ENCODE results near the gene PLEKHH1. TPM values are rescaled to one million over a fixed set of nuclear protein-coding genes. Genes with fewer than 3 reads are reported as not detected.

Gene PLEKHH1
- total RNA-seq, 4 donors from 2014 or later = 10.5 to 23.1 (median 17.2) TPM

GRCh38 chr14:67572608-67573007 lies 39.5 kb downstream of the PLEKHH1 start:
- no peak overlapping the region for H3K4me3 ChIP-seq (ENCODE audit: low read depth, poor library complexity, severe bottlenecking)
- intact Hi-C loops (cut with DNase I; ENCODE audit: low total_unique reads) = loop anchor here (5.0 kb wide), 2 partner anchors 45 to 145 kb away; no protein-coding TSS in a partner anchor
- no peak for TF ChIP-seq POLR2A (IDR thresholded peaks at IDR 0.05)
- TF ChIP-seq, protein P1, sequence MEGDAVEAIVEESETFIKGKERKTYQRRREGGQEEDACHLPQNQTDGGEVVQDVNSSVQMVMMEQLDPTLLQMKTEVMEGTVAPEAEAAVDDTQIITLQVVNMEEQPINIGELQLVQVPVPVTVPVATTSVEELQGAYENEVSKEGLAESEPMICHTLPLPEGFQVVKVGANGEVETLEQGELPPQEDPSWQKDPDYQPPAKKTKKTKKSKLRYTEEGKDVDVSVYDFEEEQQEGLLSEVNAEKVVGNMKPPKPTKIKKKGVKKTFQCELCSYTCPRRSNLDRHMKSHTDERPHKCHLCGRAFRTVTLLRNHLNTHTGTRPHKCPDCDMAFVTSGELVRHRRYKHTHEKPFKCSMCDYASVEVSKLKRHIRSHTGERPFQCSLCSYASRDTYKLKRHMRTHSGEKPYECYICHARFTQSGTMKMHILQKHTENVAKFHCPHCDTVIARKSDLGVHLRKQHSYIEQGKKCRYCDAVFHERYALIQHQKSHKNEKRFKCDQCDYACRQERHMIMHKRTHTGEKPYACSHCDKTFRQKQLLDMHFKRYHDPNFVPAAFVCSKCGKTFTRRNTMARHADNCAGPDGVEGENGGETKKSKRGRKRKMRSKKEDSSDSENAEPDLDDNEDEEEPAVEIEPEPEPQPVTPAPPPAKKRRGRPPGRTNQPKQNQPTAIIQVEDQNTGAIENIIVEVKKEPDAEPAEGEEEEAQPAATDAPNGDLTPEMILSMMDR (IDR thresholded peaks at IDR 0.05) = no peak
- 85 to 90% methylated on average over 5 of the region's 5 CpGs for WGBS, 2 donors
- DNase-seq (ENCODE audit: low spot score in 2 of 2) = no peak

DNA sequence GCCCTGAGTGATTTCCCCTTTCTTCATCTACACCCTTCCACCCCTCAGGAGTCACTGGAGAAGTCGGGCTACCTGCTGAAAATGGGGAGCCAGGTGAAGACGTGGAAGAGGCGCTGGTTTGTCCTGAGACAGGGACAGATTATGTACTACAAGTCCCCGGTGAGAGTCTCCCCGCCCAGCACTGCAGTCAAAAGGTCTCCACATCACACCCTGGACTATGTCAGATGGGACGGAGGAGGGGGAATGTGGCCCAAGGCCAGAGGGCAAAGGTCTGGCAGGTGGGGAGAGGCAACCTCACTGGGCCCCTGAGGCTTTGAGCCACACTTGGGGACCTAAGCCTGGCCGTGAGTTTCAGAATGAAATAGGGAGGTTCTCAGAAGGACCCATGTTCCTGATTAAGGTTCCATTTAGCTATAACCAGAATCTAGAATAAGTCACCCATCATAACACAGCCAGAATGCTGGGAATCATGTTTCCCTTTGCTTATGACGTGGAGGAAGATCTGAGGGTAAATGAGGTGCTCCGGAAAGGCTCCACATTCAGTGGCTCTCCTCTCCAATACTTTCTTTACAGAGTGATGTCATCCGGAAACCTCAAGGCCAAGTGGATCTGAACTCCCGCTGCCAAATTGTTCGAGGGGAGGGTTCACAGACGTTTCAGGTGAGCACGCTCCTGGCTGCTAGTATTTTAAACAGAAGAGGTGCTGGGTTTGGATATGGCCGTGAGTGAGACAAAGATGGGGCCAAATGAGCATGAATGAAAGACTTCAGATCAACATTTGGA lies 40.3 kb downstream of the PLEKHH1 start:
- WGBS, 2 donors = 79 to 83% methylated on average over 15 of the region's 15 CpGs
- no peak overlapping the region for H3K4me3 ChIP-seq (ENCODE audit: low read depth, poor library complexity, severe bottlenecking)
- intact Hi-C loops (cut with DNase I; ENCODE audit: low total_unique reads) = loop anchor here (5.0 kb wide), 2 partner anchors 46 to 146 kb away; no protein-coding TSS in a partner anchor
- no peak for TF ChIP-seq POLR2A (IDR thresholded peaks at IDR 0.05)
- DNase-seq (ENCODE audit: low spot score in 2 of 2) = no peak

GRCh38 chr14:67574156-67574555 lies 41.1 kb downstream of the PLEKHH1 start:
- intact Hi-C loops (cut with DNase I; ENCODE audit: low total_unique reads) = loop anchor here (5.0 kb wide), 2 partner anchors 47 to 147 kb away; no protein-coding TSS in a partner anchor
- TF ChIP-seq POLR2A (IDR thresholded peaks at IDR 0.05) = no peak
- TF ChIP-seq, protein P1 (IDR thresholded peaks at IDR 0.05) = no peak
- no peak for DNase-seq (ENCODE audit: low spot score in 2 of 2)
- WGBS, 2 donors = 83 to 89% methylated on average over 14 of the region's 14 CpGs
- H3K4me3 ChIP-seq (ENCODE audit: low read depth, poor library complexity, severe bottlenecking) = no peak overlapping the region

GRCh38 chr14:67574806-67575205 lies 41.7 kb downstream of the PLEKHH1 start:
- 67 to 75% methylated on average over 7 of the region's 7 CpGs for WGBS, 2 donors
- no peak for DNase-seq (ENCODE audit: low spot score in 2 of 2)
- TF ChIP-seq, protein P1 (IDR thresholded peaks at IDR 0.05) = no peak
- TF ChIP-seq POLR2A (IDR thresholded peaks at IDR 0.05) = no peak
- intact Hi-C loops (cut with DNase I; ENCODE audit: low total_unique reads) = loop anchor here (5.0 kb wide), 2 partner anchors 48 to 148 kb away; no protein-coding TSS in a partner anchor
- H3K4me3 ChIP-seq (ENCODE audit: low read depth, poor library complexity, severe bottlenecking) = no peak overlapping the region

- H3K4me3 ChIP-seq (ENCODE audit: low read depth, poor library complexity, severe bottlenecking) = no peak overlapping the region
- intact Hi-C loops (cut with DNase I; ENCODE audit: low total_unique reads) = no loop called here
- TF ChIP-seq, protein P1 (IDR thresholded peaks at IDR 0.05) = no peak
- no peak for TF ChIP-seq POLR2A (IDR thresholded peaks at IDR 0.05)
- DNase-seq (ENCODE audit: low spot score in 2 of 2) = no peak
- WGBS, 2 donors = 75 to 77% methylated on average over 9 of the region's 9 CpGs
Observed at GRCh38 chr14:67575684-67576083, 42.6 kb downstream of the PLEKHH1 start.

- TF ChIP-seq POLR2A (IDR thresholded peaks at IDR 0.05) = no peak
- TF ChIP-seq, protein P1 (IDR thresholded peaks at IDR 0.05) = no peak
- 94 to 95% methylated on average over 7 of the region's 7 CpGs for WGBS, 2 donors
- no peak for DNase-seq (ENCODE audit: low spot score in 2 of 2)
- intact Hi-C loops (cut with DNase I; ENCODE audit: low total_unique reads) = no loop called here
- no peak overlapping the region for H3K4me3 ChIP-seq (ENCODE audit: low read depth, poor library complexity, severe bottlenecking)
Observed at GRCh38 chr14:67576216-67576955, 43.3 kb downstream of the PLEKHH1 start.
